Esophagus muscularis mucosa (tissue), 3 donors: Measurements from ENCODE around the gene TGFBR3.

Experiments used
- EP300 ChIP-seq: sonication (generic); formaldehyde crosslinking; IDR thresholded peaks from one replicate; pipeline ENCODE4 v1.6.1; 2017; ENCODE audit warnings: antibody characterized with exemption
- POLR2A ChIP-seq: fragments of 450-650 bp; IDR thresholded peaks from one replicate; pipeline ENCODE4 v1.6.1; 2017; ENCODE audit warnings: antibody characterized with exemption, moderate library complexity, mild to moderate bottlenecking, low read depth
- POLR2AphosphoS5 ChIP-seq, 2 donors: sonication (generic); formaldehyde crosslinking; IDR thresholded peaks; one replicate each; pipeline ENCODE4 v1.6.1; 2017; ENCODE audit warnings: antibody characterized with exemption in 2 of 2

- TF ChIP-seq POLR2AphosphoS5 (IDR thresholded peaks at IDR 0.05) (no peak), POLR2A (no peak), EP300 (no peak)
Observed at GRCh38 chr1:91771717-91772116, 114.2 kb downstream of the TGFBR3 start.
